ENCODE measurements around the gene EPAS1.

DNA sequence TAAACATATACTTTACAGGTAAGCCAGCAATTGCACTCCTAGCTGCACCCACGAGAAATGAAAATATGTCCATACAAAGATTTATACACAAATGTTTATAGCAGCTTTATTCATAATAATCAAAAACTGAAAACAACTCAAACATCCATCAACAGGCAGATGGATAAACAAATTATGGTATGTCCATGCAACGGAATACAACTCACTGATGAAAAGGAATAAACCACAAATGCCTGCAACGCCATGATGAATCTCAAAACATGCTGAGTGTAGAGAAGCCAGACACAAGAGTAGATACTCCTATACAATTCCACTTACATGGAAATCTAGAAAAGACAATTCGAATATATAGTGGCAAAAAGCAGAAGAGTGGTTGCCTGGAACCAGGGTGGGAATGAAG is 76.0 kb downstream of the EPAS1 start:
- TF ChIP-seq CTCF (conservative IDR thresholded peaks at IDR 0.05) (no peak), EZH2 (IDR thresholded peaks at IDR 0.05; ENCODE audit: low read depth) (no peak)

Data from PC-9 (cell line).